RPMI7951 (cell line): ENCODE data around the gene HMG20A. TPM values are rescaled to one million over a fixed set of nuclear protein-coding genes. Genes with fewer than 3 reads are reported as not detected.

Source experiments
- DNase-seq: peaks from one replicate; pipeline ENCODE4 v3.0.0-alpha.2; 2012; ENCODE audit warnings: low read depth
- total RNA-seq: library from RNA; depleted of rRNA; stranded (reverse); fragments of >200 nt; shearing (Covaris generic); gene quantifications from 2 replicates; pipeline ENCODE4 v1.2.3, GENCODE V29; 2014

The HMG20A gene
- total RNA-seq, 1 experiment from 2014 or later: 37.8 TPM

DNA sequence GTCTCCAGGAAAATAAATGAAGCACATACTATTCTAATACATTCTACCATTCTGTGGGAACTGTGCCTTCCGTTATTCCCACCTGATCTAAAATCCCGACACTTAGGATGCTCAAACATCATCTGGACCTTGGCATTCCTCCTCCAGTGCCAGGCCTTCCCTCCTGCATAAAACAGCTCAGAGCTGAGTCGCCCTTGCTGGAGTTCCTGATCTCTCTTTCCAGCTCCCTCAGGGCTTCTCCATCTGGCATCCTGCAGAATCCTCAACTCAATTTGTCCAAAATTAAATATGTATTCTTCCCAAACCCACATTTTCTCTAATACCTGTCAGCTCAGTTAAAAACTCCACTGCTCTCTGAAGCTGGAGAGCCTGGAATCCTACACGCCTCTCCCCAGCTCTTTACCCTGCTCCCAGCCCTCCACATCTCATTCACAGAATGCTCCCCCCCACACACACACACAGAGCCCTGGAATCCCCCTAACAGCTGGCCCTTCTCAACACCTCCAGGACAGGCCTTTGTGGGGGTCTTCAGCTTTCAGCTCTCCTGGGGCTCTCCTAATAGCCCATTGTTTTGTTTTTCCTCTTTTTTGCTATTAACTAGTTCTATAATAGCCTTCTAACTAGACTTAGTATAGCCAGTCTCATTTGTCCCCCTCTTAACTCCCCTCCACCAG lies 78.5 kb downstream of the HMG20A start:
- peak; percentile 42 for DNase-seq

DNA sequence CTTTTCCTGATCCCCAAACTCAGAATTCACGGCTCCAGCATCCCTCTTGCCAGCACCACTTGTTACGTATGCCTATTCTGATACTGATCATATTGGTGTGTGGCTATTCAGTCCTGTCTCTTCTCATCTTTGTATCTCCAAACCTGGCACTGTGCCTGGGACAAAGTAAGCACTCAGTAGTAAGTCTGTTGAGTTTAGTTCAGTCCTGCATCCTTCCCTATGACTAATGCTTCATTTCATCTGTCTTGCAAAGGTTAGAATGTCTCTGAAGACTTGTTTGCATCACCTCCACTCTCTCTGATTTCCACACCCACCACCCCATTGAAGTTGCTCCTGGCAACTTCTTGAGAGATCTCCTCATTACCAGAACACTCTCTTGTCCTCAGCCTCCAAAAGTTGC lies 80.3 kb downstream of the HMG20A start:
- peak; percentile 42 for DNase-seq

DNA sequence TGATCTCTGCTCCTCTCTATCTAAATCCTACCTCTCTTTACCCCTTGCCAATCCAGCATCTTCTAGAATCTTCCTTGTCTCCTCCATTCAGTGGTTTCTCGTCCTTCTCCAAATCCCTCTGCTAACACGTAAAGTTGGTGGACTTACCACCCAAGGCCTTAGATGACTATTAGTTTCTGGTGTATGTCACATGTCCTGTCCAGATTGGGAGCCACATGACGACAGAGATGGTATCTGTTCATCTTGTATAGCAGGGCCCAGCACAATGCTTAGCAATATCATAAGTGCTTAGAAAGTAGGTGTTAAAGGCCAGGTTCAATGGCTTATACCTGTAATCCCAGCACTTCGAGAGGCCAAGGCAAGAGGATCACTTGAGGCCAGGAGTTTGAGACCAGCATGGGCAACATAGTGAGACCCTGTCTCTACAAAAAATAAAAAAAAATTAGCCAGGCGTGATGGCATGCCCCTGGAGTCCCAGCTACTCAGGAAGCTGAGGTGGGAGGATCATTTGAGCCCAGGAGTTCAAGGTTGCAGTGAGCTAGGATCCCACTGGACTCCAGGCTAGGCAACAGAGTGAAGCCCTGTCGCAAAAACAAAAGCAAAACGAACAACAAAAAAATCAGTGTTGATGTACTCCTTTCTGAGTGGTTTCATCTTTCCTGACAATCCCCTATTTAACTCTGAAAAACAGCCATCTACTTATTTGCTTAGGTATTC lies 81.8 kb downstream of the HMG20A start:
- DNase-seq: no peak

DNA sequence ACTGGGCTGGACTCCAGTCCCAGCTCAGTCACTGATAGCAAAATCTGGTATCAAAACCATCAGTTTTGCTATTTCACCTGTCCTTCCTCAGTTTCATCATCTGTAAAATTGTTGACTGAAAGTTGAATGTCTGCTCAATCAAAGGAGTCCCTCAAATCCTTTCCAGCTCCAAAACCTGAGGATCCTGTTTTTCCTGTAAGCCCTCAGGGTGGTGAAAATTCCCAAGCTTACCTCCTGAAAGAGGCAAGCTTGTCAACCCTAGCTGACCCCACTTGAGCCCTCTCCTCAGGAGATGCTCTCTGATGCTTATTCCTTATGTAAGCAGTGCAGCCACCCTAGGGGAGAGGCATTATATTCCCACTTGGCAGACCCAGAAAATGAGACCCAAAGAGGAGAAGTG lies 82.6 kb downstream of the HMG20A start:
- DNase-seq: no peak

DNA sequence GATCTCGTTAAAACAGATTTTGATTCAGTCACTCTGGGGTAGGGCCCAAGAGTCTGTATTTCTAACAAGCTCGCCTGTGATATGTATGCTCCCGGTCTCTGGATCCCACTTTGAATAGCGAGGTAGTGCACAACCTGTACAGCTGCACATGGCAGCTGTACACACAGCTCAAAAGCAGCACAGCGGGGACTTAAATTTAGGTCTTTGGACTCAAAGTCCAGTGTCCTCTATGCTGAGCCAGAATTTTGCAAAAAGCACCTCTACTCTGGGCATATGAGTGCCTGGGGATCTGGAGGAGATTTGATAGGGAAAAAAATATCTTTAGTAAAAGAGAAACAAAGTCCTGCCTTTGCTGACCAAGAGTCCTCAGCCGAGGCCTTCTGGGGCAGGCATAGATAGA lies 83.1 kb downstream of the HMG20A start:
- no peak for DNase-seq

DNA sequence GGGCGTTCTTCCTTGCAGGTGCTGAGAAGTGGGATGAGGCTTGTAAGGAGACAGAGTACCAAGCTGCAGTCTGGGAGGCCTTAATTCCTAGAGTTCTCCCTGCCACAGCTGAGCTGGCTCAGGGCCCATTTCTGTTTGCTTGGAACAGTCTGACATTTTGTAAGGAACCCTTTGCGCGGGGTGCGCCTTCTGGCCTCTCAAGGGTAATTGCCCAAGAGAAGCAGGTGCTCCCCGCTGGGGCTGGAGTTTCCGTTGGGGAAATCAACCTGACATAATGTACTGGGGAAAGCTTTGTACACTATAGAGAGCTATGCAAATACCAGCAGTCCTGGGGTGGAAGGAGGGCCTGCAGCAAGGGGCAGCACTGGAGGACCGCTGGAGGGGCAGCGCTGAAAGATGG lies 83.6 kb downstream of the HMG20A start:
- no peak for DNase-seq

DNA sequence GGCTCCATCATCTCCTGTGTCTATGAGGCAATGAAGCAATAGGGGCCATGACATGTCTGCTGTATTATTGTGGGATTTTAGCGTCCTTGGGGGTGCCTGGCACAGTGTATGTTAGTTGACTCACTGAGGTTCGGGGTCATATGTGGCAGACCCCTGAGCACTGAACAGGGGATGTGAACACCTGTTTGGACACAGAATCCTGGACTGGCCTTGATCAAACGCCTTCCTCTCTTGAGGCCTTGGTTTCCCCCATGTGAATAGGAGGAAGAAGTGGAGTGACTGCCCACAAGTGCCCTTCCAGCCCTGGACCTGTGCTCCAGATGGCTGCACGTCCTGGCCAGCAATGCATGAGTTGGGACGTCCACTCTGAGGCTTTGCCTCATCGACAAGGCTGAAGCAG lies 84.2 kb downstream of the HMG20A start:
- no peak for DNase-seq

DNA sequence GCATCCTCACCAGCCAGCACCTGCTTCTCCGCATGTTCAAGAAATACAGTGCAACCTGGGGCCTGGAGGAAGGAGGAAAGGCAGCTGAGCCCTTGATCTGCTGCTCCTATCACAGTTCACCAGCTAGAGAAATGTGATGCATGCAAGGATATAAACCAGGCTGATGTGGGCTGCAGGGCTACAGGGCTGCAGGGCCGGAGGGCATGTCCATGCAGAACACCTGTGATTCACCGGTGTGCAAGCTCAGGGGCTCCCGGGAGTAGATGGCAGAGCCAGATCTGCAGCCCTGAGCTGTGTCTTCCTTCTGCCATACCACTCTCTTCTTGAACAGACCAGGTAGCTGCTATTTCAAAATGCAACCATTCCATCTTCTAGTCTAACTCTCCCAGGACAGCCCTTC lies 84.9 kb downstream of the HMG20A start:
- DNase-seq: no peak

DNA sequence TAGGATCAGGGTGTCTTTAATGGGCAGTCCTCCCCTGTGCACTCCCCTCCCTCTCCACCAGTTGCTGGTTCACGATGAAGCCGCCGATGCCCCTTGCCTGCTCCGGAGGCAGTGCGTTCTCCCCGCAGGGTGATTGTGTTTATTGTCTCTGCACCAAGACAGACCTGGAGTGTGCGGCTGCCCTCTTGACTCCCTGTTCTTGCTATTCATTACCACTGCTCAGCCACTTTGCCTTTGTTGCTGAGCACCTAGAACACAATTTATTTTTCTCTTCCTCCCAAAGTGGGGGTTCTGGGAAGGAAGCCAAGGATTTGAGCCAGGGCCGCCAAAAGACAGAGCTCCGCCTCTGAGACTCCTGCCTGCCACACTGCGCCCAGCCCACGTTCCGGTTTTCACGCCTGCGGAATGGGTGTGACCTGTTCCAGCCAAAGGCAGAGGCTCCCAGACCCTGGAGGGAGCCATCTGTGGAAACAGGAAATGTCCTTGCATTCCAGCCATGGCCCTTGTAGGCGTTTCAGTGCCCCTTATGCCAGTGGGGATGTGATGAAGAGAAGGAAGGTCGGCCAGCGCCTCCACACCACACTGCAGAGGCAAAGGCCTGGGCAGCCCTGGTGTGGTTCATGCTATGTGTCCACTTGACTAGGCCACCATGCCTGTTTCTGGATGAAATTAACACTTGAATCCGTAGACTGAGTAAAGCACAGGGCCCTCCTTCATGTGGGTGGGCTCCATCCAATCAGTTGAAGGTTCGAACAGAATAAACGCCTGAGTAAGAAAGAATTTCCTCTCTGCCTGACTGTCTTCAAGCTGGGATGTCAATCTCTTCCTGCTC lies 85.8 kb downstream of the HMG20A start:
- DNase-seq: peak; percentile 92

DNA sequence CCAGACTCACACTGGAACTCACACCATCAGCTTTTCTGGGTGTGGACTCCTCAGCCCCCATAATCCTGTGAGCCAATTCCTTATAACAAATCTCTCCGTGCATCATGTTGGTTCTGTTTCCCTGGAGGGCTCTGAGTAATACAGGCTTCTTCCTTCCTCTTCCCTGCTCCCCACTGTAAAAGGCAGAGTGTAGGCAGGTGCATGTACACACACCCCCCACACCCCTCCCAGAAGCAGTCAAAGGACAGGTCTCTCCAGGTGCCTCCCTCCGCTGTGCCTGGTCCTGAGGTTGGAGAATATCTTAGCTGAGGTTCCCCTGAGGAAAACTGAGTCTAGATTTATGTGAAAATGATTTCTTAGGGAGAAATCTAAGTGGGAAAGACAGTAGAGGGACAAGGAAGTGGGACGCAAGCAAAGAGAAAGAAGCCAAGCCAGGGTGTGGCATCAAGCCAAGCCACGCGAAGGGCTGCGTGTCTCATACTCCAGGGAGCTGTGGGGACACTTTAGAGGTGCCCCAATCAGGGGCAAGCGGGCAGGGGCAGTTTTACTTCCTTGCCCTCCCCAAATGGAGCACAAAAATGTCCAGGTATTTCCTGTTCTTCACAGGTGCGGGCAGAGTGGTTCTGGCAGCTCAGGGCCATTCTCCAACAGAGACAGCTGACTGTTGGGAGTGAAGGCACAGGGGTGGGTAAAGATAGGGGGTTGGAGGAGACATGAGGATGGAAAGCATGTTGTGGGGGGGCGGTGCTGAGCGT lies 86.6 kb downstream of the HMG20A start:
- DNase-seq: peak; percentile 59

DNA sequence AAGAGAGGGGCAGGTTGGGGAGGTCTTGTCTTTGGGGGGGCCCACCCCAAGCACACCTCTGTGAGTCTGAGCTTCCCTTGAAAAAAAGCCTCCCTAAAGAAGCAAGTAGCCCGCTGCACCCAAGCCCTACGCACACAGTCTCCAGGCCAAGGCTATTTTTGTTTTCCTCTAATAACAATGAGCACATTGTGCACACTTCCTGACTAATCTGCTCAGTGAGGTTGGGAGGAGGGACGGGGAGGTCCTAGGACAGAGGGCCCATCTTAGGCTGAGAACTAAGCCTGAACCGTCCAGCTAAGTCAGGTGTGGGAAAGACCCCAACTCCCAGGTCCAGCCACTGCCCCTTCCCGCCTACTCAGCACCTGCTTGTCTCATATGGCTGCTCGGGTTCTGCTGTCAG lies 87.2 kb downstream of the HMG20A start:
- peak; percentile 79 for DNase-seq

DNA sequence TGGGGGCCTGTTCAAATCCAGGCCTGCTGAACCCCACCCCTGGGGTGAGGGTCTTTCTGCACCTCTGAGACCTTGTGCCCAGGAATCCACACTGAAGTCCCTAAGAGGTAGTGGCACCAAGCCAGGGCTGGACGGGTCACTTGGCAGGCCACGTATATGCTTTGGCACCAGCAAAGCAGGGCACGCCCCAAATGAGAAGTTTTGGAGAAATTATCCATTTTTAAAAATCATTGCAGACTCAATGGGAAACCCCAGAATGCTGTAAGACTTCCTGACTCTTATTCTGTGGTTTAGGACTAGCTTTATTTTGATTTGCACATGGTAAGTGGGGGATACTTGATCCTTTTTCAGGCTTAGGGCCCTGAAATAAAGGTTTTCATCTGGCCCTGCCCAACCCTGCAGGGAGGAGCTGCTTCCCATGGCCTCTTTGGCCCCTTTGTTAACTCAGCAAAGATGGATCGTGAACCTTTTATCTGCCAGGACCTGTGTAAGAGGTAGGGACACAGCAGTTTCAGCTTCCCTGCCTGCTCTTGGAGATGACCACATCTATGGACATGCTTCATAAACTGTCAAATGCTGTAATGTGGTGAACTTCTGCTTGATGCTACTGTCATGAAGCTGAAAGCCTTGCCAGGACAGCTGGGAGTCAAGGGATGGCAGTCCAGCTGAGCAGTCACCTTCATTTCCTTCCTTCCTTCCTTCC lies 88.0 kb downstream of the HMG20A start:
- peak; percentile 70 for DNase-seq

DNA sequence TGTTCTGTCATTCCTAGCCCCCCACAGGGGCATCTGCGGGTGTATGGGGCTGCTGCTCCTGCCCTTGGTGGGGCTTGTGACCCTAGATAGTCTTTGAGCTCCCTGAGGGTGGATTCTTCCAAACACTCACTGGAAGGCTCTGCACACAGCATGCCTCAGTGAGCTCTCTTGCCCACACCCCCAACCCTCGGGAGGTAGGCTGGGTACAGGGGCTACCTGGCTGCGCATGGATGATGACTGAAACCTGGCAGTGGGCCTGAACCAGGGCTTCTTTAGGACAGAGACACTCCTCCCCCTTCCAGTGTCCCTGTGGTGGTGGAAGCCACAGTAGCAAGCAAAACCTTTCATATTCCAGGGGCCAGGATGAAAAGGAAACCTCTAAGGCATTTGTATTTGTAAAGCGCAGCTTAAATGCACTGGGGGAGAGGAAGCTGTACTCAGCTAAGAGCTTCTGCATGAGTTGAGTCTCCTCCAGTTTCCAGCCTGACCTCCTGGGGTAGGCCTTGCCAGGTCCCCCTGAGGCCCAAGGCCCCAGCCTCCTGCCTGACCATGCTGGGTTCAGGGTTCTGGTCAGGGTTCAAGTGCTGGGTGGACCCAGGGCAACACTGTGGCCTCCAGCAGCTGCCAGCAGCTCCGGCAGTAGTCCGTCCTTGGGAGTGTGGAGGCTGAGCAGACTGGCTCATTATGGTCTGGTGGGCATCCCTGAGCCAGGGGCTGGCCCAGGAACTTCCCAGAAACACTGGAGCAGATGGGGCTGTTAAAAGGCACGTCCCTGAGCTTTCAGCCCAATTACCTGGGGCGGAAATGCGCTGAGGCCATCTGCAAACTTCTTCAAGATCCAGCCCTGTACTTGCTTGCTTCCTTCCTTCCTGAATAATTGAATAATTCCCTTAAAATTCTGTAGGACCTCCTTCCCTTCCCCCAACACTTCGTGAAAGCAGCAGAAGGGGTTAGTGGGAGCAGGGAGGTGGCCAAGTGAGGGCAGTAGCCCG lies 89.7 kb downstream of the HMG20A start:
- no peak for DNase-seq

DNA sequence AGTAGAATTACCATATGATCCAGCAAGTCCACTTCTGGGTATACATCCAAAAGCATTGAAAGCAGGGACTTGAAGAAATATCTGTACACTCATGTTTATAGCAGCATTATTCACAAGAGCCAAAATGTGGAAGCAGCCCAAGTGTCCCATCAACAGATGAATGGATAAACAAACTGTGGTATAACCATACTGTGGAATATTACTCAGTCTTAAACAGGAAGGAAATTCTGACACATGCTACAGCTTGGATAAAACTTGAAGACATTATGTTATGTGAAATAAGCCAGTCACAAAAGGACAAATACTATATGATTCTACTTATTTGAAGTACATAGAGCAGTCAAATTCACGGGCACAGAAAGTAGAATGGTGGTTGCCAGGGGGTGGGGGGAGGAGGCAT lies 91.2 kb downstream of the HMG20A start:
- DNase-seq: no peak

DNA sequence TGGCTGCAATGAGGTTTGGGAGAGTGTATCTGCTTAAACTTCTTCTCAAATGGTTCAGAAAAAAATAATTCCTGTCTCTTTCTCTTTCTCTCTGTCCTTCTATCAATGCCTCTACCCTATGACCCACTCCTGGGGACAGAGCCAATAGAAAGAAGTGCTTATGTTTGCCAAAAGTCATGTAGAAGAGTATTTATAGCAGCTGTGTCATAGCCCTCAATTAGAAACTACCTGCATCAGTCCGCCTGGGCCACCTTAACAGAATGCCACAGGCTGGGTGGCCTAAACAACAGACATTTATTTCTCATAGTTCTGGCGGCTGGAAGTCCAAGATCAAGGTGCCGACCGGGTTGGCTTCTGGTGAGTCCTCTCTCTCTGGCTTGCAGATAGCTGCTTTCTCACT lies 92.5 kb downstream of the HMG20A start:
- DNase-seq: no peak

DNA sequence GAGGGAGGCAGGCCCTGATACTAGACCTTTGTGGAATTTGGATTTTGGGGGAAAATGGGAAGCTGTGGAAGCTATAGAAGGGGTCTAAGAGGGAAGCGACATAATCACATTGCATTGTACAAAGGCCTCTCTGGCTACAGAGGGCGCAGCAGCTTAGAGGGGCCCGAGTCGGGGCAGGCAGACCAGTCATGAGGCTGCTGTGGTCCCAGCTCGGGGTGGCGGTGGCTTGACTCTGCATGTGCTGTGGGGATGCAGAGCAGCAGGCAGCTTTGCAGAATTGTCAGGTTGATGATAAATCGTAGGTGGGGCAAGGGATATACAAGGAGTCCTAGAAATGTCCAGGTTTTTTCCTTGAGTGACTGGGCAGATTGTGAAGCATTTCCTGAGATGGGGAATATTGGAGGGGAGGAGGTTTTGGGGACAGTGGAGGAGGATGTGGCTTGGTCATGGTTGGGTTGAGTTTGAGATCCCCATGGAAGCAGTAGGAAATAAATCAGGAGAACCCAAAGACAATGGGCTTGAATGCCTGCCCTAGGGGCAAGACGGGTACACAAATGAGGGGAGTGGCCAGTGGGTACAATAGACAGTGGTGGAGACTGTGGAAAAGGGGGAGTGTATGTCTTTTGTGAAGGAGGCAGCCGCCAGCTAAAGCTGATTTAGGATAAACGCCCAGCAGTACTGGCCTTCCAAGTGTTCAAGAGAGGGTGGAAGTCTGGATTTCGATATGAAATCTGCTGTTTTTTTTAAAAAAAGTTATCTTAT lies 94.1 kb downstream of the HMG20A start:
- DNase-seq: no peak

DNA sequence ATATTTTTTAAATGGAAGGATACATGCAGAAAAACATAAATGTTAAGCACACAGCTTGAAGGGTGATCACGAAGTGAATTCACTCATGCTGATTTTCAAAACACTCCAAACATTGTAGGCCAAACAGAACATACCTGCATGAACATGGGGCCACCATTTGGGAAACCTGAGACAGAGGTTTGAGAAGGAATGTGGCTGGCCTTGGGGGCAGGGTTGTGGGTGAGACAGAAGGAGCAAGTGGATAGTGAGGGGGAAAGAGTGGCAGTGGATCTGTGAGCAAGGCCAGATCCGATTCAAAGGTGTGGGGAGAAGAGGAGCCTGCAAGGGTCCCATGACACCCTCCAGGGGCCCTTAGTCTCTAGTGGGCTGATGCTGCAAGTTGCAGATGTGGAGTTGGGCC lies 94.9 kb downstream of the HMG20A start:
- DNase-seq: no peak

DNA sequence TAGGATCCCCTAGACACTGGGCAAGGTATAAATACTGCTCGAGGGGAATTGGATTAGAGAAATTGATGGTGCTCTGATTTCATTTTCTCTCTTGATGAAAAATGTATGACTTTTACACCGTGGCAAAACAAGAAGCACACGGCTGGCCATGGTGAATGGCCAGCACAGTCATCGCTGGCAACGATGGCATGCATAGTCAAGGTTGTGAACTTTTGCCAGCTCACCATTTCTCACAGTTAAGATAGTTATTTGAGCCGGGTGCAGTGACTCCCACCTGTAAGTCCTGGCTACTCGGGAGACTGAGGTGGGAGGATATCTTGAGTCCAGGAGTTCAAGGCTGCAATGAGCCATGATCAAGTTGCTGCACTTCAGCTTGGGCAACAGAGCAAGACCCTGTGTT lies 95.4 kb downstream of the HMG20A start:
- DNase-seq: peak; percentile 16

DNA sequence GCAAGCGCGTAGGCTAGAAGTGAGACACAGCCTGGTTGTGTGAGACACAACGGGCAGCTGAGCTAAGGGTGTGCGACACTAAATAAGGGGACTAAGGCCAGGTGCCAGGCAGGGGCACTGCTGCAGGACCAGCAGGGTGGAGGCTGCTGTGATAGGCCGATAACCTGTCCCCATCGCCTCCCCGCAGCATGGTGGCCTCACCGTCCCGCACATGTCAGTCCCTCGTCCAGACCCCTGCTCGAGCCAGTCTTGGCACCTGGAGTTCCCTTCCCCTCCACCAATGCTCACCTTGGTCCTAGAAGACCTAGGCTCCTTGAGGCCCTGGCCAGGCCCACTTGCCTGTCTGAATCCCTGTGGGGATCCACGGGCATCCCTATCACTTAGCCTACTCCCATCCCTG lies 96.1 kb downstream of the HMG20A start:
- DNase-seq: no peak
